HEK293T (cell line): ENCODE data around the gene ARID1B.

ENCODE experiments used
- CTCF ChIA-PET: fragments of 350-600 bp; formaldehyde crosslinking; extraction: SDS; loops from one replicate; lab custom pipeline; 2021; ENCODE audit warnings: antibody characterized with exemption, inconsistent platforms; lab: Yijun Ruan, JAX
- POLR2A ChIA-PET: fragments of 350-600 bp; formaldehyde crosslinking; extraction: SDS; loops from one replicate; lab custom pipeline; 2020; ENCODE audit warnings: antibody characterized with exemption, inconsistent platforms; lab: Yijun Ruan, JAX
- DNase-seq: peaks from one replicate; pipeline ENCODE4 v3.0.0; 2012; ENCODE audit warnings: mixed read lengths; ENCODE audit errors: extremely low spot score
- ARNT ChIP-seq: fragments of 450-650 bp; IDR thresholded peaks from 2 replicates; pipeline ENCODE4 v1.6.1; 2017; ENCODE audit warnings: mild to moderate bottlenecking
- BHLHE40 ChIP-seq: fragments of 450-650 bp; IDR thresholded peaks from 2 replicates; pipeline ENCODE4 v1.6.1; 2016; ENCODE audit warnings: mild to moderate bottlenecking, moderate library complexity, borderline replicate concordance
- CTBP1 ChIP-seq: fragments of 450-650 bp; IDR thresholded peaks from 2 replicates; pipeline ENCODE4 v1.6.1; 2016; ENCODE audit warnings: borderline replicate concordance
- ELF4 ChIP-seq: fragments of 450-650 bp; IDR thresholded peaks from 2 replicates; pipeline ENCODE4 v1.6.1; 2017; ENCODE audit warnings: antibody characterized with exemption
- FOXA1 ChIP-seq: fragments of 450-650 bp; IDR thresholded peaks from 2 replicates; pipeline ENCODE4 v1.6.1; 2016; ENCODE audit warnings: mild to moderate bottlenecking
- FOXK2 ChIP-seq: fragments of 450-650 bp; IDR thresholded peaks from 2 replicates; pipeline ENCODE4 v1.6.1; 2016; ENCODE audit warnings: mild to moderate bottlenecking
- FOXM1 ChIP-seq: fragments of 450-650 bp; IDR thresholded peaks from 2 replicates; pipeline ENCODE4 v1.6.1; 2017; ENCODE audit warnings: mild to moderate bottlenecking, borderline replicate concordance
- HDGF ChIP-seq: fragments of 450-650 bp; IDR thresholded peaks from 2 replicates; pipeline ENCODE4 v1.6.1; 2017; ENCODE audit warnings: antibody characterized with exemption, borderline replicate concordance
- L3MBTL2 ChIP-seq: fragments of 450-650 bp; conservative IDR thresholded peaks from 2 replicates; pipeline ENCODE4 v1.6.1; 2016; ENCODE audit warnings: mild to moderate bottlenecking
- LEF1 ChIP-seq: fragments of 450-650 bp; IDR thresholded peaks from 2 replicates; pipeline ENCODE4 v1.6.1; 2017; ENCODE audit warnings: mild to moderate bottlenecking, borderline replicate concordance
- NFRKB ChIP-seq: fragments of 450-650 bp; IDR thresholded peaks from 2 replicates; pipeline ENCODE4 v1.6.1; 2016; ENCODE audit warnings: mild to moderate bottlenecking, moderate library complexity
- SP1 ChIP-seq: fragments of 450-650 bp; IDR thresholded peaks from 2 replicates; pipeline ENCODE4 v1.6.1; 2017
- SUZ12 ChIP-seq: fragments of 450-650 bp; IDR thresholded peaks from 2 replicates; pipeline ENCODE4 v1.6.1; 2016; ENCODE audit warnings: mild to moderate bottlenecking
- TARDBP ChIP-seq: fragments of 450-650 bp; IDR thresholded peaks from 2 replicates; pipeline ENCODE4 v1.6.1; 2016
- ZNF384 ChIP-seq: fragments of 450-650 bp; IDR thresholded peaks from 2 replicates; pipeline ENCODE4 v1.6.1; 2016
- TF ChIP-seq, protein P1 (sequence below): fragments of 450-650 bp; IDR thresholded peaks from 2 replicates; pipeline ENCODE4 v1.6.1; 2016

Gene ARID1B

DNA sequence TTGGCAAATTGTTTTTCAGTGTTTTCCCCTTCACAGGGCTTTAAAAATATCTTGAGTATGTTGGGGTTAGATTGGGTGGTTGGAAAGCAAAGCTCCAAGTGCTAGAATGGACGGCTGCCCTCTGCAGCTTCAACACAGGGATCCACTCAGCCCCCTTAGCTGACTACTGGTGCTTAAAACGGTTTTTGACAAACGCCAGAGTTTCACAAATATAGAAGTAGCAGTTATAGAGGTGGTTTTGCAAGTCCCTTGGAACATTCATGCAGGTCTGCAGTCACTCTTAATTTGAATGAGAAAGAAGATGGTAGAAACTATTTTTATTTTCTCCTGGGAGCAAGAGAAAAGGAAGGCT, 175.9 kb downstream of the ARID1B start:
- DNase-seq = no peak
- ChIA-PET POLR2A (no interaction called here), CTCF (interaction anchor here (1.5 to 2.2 kb wide), 2 partner anchors 10 to 11 kb away, joined by 3 to 10 read pairs; no protein-coding TSS in a partner anchor)
- TF ChIP-seq HDGF (no peak), ARNT (no peak), FOXM1 (no peak), L3MBTL2 (no peak), SUZ12 (no peak), TARDBP (no peak), FOXA1 (no peak), SP1 (no peak), CTBP1 (no peak), LEF1 (no peak), BHLHE40 (no peak), ELF4 (no peak)

DNA sequence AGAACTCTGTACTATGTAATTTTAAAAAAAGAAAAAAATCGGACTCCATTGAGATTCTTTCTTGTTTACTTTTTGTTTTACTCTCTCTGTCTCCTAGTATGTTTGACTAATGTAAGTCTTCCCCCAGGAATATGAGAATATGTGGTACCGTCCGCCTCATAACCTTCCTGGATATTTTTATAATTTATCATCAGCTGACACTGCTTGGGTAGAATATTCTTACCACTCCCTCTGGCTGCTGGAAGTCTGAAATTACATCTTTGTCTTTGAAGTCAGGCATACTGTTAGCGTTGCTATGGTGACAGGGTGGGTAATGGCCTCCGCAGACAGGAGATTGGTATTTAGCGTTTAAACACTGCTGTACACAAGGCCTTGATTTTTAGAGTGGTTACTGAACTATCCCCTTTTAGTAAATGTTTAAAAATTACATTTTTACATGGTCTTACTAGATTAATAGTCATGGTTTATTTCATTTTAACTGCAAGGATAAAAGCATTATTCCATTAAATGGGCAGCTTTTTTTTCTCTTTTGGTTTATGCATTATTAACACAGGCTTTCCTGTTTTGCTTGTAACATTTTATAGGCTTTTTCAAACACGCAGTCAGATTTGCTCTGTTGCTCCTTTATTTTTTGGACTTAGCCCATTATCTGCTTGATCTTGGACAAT, 176.4 kb downstream of the ARID1B start:
- TF ChIP-seq, protein P1, sequence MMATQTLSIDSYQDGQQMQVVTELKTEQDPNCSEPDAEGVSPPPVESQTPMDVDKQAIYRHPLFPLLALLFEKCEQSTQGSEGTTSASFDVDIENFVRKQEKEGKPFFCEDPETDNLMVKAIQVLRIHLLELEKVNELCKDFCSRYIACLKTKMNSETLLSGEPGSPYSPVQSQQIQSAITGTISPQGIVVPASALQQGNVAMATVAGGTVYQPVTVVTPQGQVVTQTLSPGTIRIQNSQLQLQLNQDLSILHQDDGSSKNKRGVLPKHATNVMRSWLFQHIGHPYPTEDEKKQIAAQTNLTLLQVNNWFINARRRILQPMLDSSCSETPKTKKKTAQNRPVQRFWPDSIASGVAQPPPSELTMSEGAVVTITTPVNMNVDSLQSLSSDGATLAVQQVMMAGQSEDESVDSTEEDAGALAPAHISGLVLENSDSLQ = peak; percentile 96
- TF ChIP-seq TARDBP = no peak
- POLR2A ChIA-PET = no interaction called here
- CTCF ChIA-PET = interaction anchor here (0.6 to 1.5 kb wide), 4 partner anchors 11 to 672 kb away, joined by 3 to 6 read pairs (median 3); no protein-coding TSS in a partner anchor
- DNase-seq = peak; percentile 85

DNA sequence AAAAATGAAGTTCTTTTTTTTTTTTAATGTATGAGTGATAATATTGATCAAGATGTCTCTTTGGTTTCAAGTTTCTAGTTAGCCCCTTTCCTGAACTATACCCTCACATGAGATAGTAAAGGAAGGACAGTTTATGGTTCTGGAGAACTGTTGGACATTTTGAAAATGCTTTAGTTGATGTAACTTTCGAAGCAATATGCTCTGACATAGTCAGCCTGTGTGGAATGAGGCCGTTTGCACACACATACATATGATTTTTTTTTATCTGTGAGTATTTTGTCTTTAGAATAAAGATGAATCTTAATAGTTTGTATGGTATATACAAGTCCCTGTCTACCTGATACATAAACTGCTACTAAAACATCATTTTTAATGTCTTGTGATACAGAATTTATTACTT, 177.0 kb downstream of the ARID1B start:
- TF ChIP-seq FOXA1 (no peak), L3MBTL2 (no peak), LEF1 (no peak), ELF4 (no peak), HDGF (no peak), FOXM1 (no peak), SP1 (no peak), ARNT (no peak), NFRKB (no peak), TARDBP (no peak), BHLHE40 (no peak), CTBP1 (no peak), FOXK2 (no peak), SUZ12 (no peak), ZNF384 (no peak)
- TF ChIP-seq, protein P1 = no peak
- DNase-seq = no peak
- POLR2A ChIA-PET = no interaction called here
- CTCF ChIA-PET = interaction anchor here (0.6 to 0.7 kb wide), 3 partner anchors 87 to 671 kb away, joined by 3 to 6 read pairs (median 3); no protein-coding TSS in a partner anchor

DNA sequence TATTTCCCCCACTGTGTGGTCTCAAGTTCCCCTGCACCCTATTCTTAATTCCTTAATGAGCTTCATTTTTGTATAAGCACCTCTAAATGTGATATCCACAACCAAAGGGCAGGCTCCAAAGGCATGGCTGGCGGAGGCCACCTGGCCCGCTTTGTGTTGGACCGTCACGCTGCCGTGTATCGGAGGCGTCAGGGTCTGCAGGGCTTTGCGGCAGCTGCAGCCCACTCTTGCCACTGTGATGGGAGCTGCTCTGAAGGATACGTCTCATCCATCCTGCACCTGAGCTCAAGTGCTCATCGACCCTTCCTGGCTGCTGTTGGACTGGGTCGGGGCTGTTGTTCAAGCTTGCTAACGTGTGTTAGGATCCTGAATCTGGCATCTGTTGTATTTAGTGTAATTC, 177.6 kb downstream of the ARID1B start:
- TF ChIP-seq BHLHE40 (no peak), FOXK2 (no peak), NFRKB (no peak), ZNF384 (no peak), SUZ12 (no peak), L3MBTL2 (no peak), CTBP1 (no peak), ELF4 (no peak)
- ChIA-PET CTCF (interaction anchor here (0.7 to 0.8 kb wide), 2 partner anchors 11 to 91 kb away, joined by 3 to 5 read pairs; no protein-coding TSS in a partner anchor), POLR2A (no interaction called here)
- no peak for DNase-seq

DNA sequence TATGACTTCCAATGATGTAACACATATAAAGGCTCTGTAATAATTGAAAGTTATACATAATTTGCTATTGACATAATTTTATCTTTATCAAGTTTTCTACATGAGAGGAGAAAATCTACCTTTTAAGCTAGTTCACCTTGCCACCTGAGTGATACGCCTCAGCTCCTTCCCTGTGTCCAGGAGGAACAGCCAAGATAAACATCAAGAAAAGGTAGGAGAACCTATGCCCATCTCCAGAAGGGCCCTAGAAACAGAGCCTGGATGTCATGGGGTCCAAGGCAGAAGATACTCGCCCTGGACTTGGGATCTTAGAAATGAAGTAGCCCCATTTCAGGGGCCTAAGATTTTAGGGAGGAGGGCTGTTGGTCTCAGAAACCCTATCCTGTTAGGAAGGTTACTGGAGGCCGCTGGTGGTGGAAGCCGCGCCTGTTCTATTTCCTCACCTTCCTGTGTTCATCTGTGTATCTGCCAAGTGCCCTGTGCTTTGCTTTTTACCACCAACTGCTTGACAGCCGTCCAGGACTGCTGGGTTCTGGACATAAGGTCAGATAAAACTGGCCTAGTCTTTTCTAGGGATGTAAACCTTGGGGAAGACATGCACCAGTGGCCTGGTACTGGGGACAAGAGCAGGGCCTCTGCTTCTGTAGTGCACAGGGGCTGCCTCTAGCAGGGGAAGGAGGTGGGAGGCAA, 178.5 kb downstream of the ARID1B start:
- TF ChIP-seq SUZ12 (no peak), ELF4 (no peak), HDGF (no peak), ARNT (no peak), LEF1 (no peak), FOXA1 (no peak), L3MBTL2 (no peak)
- POLR2A ChIA-PET = no interaction called here
- DNase-seq = no peak
- CTCF ChIA-PET = interaction anchor here (0.8 kb wide), 2 partner anchors 13 to 90 kb away, joined by 3 to 5 read pairs; no protein-coding TSS in a partner anchor

DNA sequence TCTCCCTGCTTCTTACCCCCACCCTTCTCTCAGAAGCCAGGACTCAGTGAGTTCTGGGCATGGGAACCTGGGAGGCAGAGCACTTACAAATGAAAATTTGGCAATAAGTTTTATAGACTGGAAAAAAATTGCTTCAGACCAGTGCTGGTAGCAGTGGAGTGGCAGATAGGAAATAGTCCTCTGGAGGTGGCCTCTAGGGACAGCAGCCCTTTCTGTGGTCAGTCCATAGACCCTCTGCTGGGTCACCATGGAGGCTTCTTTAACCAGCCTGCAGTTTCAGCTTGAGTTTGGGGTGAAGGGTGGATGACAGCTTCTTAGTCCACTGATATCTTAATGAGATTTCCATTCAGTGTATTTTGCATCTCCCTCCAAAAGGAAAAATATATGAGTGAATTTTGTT, 179.1 kb downstream of the ARID1B start:
- ChIA-PET CTCF (no interaction called here), POLR2A (no interaction called here)
- TF ChIP-seq FOXK2 = no peak
- no peak for TF ChIP-seq ZNF384
- TF ChIP-seq SP1 = no peak
- TF ChIP-seq FOXA1 = no peak
- no peak for TF ChIP-seq SUZ12
- TF ChIP-seq BHLHE40 = no peak
- TF ChIP-seq ARNT = no peak
- TF ChIP-seq FOXM1 = no peak
- no peak for TF ChIP-seq CTBP1
- TF ChIP-seq TARDBP = no peak
- no peak for DNase-seq

DNA sequence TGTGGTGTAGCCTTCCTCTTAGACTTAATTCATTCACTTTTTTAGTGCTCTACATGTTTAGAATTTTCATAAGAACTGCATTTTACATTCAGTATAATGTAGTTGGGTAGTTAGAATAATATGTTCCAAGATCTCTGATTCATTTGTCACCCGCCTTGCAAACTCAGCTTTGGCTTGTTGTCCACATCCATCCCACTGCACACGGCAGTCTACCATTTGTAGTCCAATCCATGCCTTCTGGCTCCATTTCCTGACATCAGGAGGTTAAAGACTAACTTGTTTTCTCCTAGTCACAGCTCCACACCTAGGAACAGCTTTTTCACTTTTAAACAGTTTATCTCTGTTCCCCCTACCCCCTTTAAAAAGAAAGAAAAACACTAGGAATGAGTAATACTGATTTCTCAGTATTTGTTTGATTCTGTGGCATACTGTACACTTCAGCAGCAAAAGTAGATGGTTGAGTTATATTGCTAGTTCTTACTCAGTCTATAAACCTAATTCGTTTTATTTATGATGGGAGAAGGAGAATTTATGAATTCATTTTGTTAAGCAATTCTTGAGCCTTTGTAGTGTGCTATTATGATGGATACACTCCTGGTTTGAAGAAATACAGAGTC, 180.9 kb downstream of the ARID1B start:
- DNase-seq = no peak
- CTCF ChIA-PET = no interaction called here
- TF ChIP-seq, protein P1 = no peak
- no peak for TF ChIP-seq BHLHE40
- POLR2A ChIA-PET = no interaction called here
